Mesodermal cell (in vitro differentiated cells): Measurements from ENCODE around the gene PRRC2B.

Source experiments
- H3K27ac ChIP-seq: 2 replicates; pipeline ENCODE4 v1.7.0; 2013; ENCODE audit warnings: mild to moderate bottlenecking, low read depth, low read length, moderate library complexity; ENCODE audit not compliant: severe bottlenecking
- H3K36me3 ChIP-seq: 2 replicates; pipeline ENCODE4 v1.7.1; 2013; ENCODE audit warnings: mild to moderate bottlenecking, low read length, moderate library complexity; ENCODE audit not compliant: control insufficient read depth, insufficient read depth
- H3K4me1 ChIP-seq: one replicate; pipeline ENCODE4 v1.7.1; 2013; ENCODE audit warnings: mild to moderate bottlenecking, low read length; ENCODE audit not compliant: insufficient read depth, control insufficient read depth, poor library complexity, severe bottlenecking
- H3K4me3 ChIP-seq: 2 replicates; pipeline ENCODE4 v1.7.0; 2013; ENCODE audit warnings: low read length, control low read depth, mild to moderate bottlenecking; ENCODE audit not compliant: insufficient read depth, poor library complexity, severe bottlenecking; ENCODE audit errors: extremely low read depth
- H3K9me3 ChIP-seq: 2 replicates; pipeline ENCODE4 v1.7.1; 2013; ENCODE audit warnings: mild to moderate bottlenecking, low read length, moderate library complexity; ENCODE audit not compliant: control insufficient read depth
- WGBS, 2 experiments: methylation state at CpG; one replicate each; pipeline ENCODE4 v1.1.5; 2013; ENCODE audit warnings: missing lambda C conversion rate in 2 of 2; ENCODE audit not compliant: insufficient coverage in 2 of 2; 5-methylcytosine and 5-hydroxymethylcytosine counted together

The PRRC2B gene

GRCh38 chr9:131420980-131421624, 27.2 kb downstream of the PRRC2B start:
- H3K27ac ChIP-seq: peak overlapping the region; percentile 49
- H3K4me1 ChIP-seq: peaks cover 60% of the 10 kb centered on the region
- peaks cover 50% of the 10 kb centered on the region for H3K36me3 ChIP-seq
- no peak overlapping the region for H3K4me3 ChIP-seq
- WGBS, 2 experiments: 67 to 75% methylated on average over 6 to 10 of the region's 13 CpGs
- H3K9me3 ChIP-seq: no peaks in the 10 kb centered on the region

GRCh38 chr9:131421691-131422090, 27.8 kb downstream of the PRRC2B start:
- Histone ChIP-seq H3K4me1 (peaks cover 60% of the 10 kb centered on the region), H3K9me3 (no peaks in the 10 kb centered on the region), H3K36me3 (peaks cover 56% of the 10 kb centered on the region), H3K4me3 (no peak overlapping the region), H3K27ac (peak overlapping the region; percentile 49)
- 87 to 96% methylated on average over 5 to 6 of the region's 8 CpGs for WGBS, 2 experiments

- 86 to 88% methylated on average over 10 to 11 of the region's 12 CpGs for WGBS, 2 experiments
- Histone ChIP-seq H3K4me1 (peaks cover 54% of the 10 kb centered on the region), H3K27ac (peak overlapping the region; percentile 80), H3K36me3 (peaks cover 59% of the 10 kb centered on the region), H3K4me3 (no peak overlapping the region), H3K9me3 (no peaks in the 10 kb centered on the region)
Observed at GRCh38 chr9:131422241-131422792, 28.4 kb downstream of the PRRC2B start.

- WGBS, 2 experiments: 52 to 72% methylated on average over 10 to 13 of the region's 14 CpGs
- peaks cover 46% of the 10 kb centered on the region for H3K4me1 ChIP-seq
- peak overlapping the region; percentile 80 for H3K27ac ChIP-seq
- no peaks in the 10 kb centered on the region for H3K9me3 ChIP-seq
- H3K36me3 ChIP-seq: peaks cover 51% of the 10 kb centered on the region
- H3K4me3 ChIP-seq: no peak overlapping the region
Observed at GRCh38 chr9:131423171-131423581, 29.3 kb downstream of the PRRC2B start.

- peaks cover 22% of the 10 kb centered on the region for H3K4me1 ChIP-seq
- H3K4me3 ChIP-seq: no peak overlapping the region
- 96 to 100% methylated on average over 3 of the region's 3 CpGs for WGBS, 2 experiments
- H3K36me3 ChIP-seq: peaks cover 52% of the 10 kb centered on the region
- H3K9me3 ChIP-seq: no peaks in the 10 kb centered on the region
- no peak overlapping the region for H3K27ac ChIP-seq
Observed at GRCh38 chr9:131426545-131426944, 32.7 kb downstream of the PRRC2B start.

DNA sequence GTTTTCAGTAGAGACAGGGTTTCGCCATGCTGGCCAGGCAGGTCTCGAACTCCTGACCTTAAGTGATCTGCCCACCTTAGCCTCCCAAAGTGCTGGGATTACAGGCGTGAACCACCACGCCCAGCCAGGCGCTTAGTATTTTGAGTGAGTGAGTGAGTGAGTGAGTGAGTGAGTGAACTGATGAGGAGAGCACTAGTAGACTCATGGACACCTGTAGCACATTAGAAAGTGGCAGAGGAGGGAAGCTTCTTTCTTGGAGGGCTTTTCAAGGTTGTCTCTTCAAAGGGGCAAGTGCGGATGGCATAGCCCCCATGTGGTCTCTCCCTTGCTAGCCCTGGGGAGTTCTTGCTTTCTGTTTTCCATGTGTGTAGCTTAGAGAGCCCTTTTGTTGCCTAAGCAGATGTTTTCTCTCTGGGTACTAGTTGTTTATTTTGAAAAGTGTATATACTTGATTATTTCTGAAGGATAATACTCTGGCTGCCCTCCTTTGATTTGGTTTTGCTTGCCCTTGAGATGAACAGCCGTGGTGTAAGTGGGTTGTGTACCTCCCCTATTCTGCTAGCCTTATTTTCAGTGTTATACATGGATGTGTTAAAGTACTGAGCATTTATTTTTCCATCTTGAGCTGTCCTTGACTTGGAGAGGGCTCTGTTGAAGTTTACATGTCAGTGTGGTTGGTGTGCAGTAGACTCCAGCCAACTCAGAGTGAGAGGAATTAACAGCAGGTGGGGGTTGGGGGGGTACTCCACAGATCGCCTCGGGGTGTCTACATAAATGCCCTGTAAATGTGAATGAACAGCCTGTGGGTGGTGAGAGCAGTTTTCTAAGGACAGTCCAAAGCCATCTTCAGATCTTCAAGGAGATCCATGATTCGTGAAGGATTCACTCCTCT, 35.5 kb downstream of the PRRC2B start:
- no peak overlapping the region for H3K4me3 ChIP-seq
- WGBS, 2 experiments: 95 to 100% methylated on average over 7 to 9 of the region's 10 CpGs
- H3K9me3 ChIP-seq: no peaks in the 10 kb centered on the region
- H3K4me1 ChIP-seq: peaks cover 24% of the 10 kb centered on the region
- H3K27ac ChIP-seq: peak overlapping the region; percentile 12
- peaks cover 67% of the 10 kb centered on the region for H3K36me3 ChIP-seq

- H3K4me3 ChIP-seq: no peak overlapping the region
- H3K4me1 ChIP-seq: peaks cover 24% of the 10 kb centered on the region
- H3K36me3 ChIP-seq: peaks cover 68% of the 10 kb centered on the region
- H3K27ac ChIP-seq: peak overlapping the region; percentile 89
- WGBS, 2 experiments: 83 to 93% methylated on average over 3 of the region's 4 CpGs
- no peaks in the 10 kb centered on the region for H3K9me3 ChIP-seq
Observed at GRCh38 chr9:131432050-131432449, 38.2 kb downstream of the PRRC2B start.

DNA sequence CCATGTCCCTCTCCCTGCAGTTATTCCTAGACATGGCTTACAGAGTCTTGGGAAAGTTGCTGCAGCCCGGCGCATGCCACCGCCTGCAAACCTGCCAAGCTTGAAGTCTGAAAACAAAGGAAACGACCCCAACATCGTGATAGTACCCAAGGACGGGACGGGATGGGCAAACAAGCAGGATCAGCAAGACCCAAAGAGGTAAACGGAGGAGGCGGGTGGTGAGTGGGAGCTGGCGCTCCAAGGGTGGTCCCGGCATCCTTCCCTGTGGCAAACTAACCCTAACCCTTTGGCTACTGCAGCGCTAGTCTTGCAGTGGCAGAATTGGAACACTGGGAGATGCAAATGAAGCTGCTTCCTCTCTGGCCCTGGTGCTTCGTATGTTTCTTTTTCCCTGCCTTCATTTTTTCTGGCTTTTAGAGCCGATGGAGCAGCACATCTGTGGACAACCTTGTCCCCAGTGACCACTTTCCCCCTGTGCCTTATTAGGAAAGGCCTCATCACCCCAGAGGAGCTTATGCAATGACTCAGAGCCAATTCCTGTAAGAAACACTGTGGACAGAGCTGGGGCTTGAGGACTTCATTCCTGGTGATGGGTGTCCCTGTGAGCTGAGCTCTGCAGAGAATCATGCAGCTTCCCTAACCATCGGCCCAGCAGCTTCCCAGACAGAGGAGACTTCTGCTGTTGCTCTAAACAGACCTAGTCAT, 38.9 kb downstream of the PRRC2B start:
- Histone ChIP-seq H3K9me3 (no peaks in the 10 kb centered on the region), H3K27ac (peak overlapping the region; percentile 89), H3K4me1 (peaks cover 24% of the 10 kb centered on the region), H3K36me3 (peaks cover 74% of the 10 kb centered on the region), H3K4me3 (no peak overlapping the region)
- WGBS, 2 experiments: 87 to 90% methylated on average over 11 to 15 of the region's 15 CpGs

GRCh38 chr9:131433302-131433854, 39.5 kb downstream of the PRRC2B start:
- 89 to 91% methylated on average over 3 of the region's 3 CpGs for WGBS, 2 experiments
- H3K36me3 ChIP-seq: peaks cover 80% of the 10 kb centered on the region
- peak overlapping the region; percentile 89 for H3K27ac ChIP-seq
- H3K9me3 ChIP-seq: no peaks in the 10 kb centered on the region
- no peak overlapping the region for H3K4me3 ChIP-seq
- H3K4me1 ChIP-seq: peaks cover 24% of the 10 kb centered on the region

DNA sequence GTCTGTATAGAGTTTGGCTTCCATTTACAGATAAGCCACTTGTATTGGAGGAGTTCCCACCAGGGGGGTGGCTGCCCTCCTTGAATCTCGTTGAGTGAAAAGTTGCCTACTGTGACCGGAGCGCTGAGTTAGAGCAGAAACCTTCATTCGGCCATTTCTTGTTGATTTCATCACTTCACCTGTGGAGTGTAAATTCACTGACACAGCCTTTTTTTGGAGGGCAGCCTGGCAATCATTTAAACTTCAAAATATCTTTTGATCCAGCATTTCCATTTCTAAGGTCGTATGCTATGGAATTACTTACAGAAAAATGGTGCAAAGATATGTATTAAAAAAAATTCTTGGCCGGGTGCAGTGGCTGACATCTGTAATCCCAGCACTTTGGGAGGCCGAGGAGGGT, 40.8 kb downstream of the PRRC2B start:
- no peak overlapping the region for H3K27ac ChIP-seq
- 98% methylated on average over 6 of the region's 7 CpGs for WGBS, 2 experiments
- peaks cover 87% of the 10 kb centered on the region for H3K36me3 ChIP-seq
- H3K9me3 ChIP-seq: no peaks in the 10 kb centered on the region
- H3K4me1 ChIP-seq: peaks cover 24% of the 10 kb centered on the region
- H3K4me3 ChIP-seq: no peak overlapping the region
